MCF 10A (cell line): ENCODE measurements around the gene SLC25A1. TPM values are rescaled to one million over a fixed set of nuclear protein-coding genes. Genes with fewer than 3 reads are reported as not detected.

Experiments used
- BruUV-seq: library from RNA; stranded (reverse); fragments of 400-500 nt; replicated peaks from 2 replicates; lab custom pipeline; 2021; lab: Mats Ljungman, UMichigan
- CTCF ChIA-PET: fragments of 300-600 bp; sonication (Branson Sonifier 250); formaldehyde crosslinking; extraction: SDS; loops from one replicate; lab custom pipeline; 2021; ENCODE audit warnings: antibody characterized with exemption, inconsistent platforms; lab: Yijun Ruan, JAX
- POLR2A ChIA-PET: fragments of 300-600, 350-650 bp; sonication (Branson Sonifier 250); formaldehyde crosslinking; extraction: SDS; loops from one replicate; lab custom pipeline; 2020; ENCODE audit warnings: antibody characterized with exemption, inconsistent platforms; lab: Yijun Ruan, JAX
- DNase-seq: peaks from one replicate; pipeline ENCODE4 v3.0.0-alpha.2; 2018; ENCODE audit not compliant: unreplicated experiment
- H3K27ac Mint-ChIP-seq: one replicate; pipeline ENCODE4 v1.8.0; 2022; ENCODE audit warnings: mild to moderate bottlenecking, low read depth, mixed read lengths; ENCODE audit not compliant: unreplicated experiment
- H3K27me3 Mint-ChIP-seq: one replicate; pipeline ENCODE4 v1.8.0; 2022; ENCODE audit warnings: mixed read lengths; ENCODE audit not compliant: insufficient read depth, unreplicated experiment
- H3K36me3 Mint-ChIP-seq: one replicate; pipeline ENCODE4 v1.8.0; 2022; ENCODE audit warnings: mild to moderate bottlenecking, moderate library complexity, mixed read lengths; ENCODE audit not compliant: insufficient read depth, unreplicated experiment
- H3K4me1 Mint-ChIP-seq: one replicate; pipeline ENCODE4 v1.8.0; 2022; ENCODE audit warnings: mixed read lengths; ENCODE audit not compliant: insufficient read depth, unreplicated experiment
- H3K4me3 Mint-ChIP-seq: one replicate; pipeline ENCODE4 v1.8.0; 2022; ENCODE audit warnings: mild to moderate bottlenecking, moderate library complexity, mixed read lengths; ENCODE audit not compliant: unreplicated experiment
- H3K9me3 Mint-ChIP-seq: one replicate; pipeline ENCODE4 v1.8.0; 2022; ENCODE audit warnings: mixed read lengths; ENCODE audit not compliant: unreplicated experiment
- CTCF ChIP-seq: fragments of 200-600 bp; IDR thresholded peaks from one replicate; pipeline ENCODE4 v1.8.0; 2022; ENCODE audit warnings: antibody characterized with exemption, mild to moderate bottlenecking; ENCODE audit not compliant: unreplicated experiment
- intact Hi-C: fragments of 100-400 bp; cut with micrococcal nuclease; formaldehyde crosslinking; loops from 2 replicates; pipeline ENCODE4 v1.14.1; 2022
- total RNA-seq: library from RNA; stranded (reverse); gene quantifications from 2 replicates; pipeline ENCODE4 v1.2.3, GENCODE V29; 2022

Gene SLC25A1
- total RNA-seq, 1 experiment from 2014 or later: 53.9 TPM

- Mint-ChIP-seq H3K27me3 (no peaks in the 10 kb centered on the region), H3K36me3 (peaks cover 29% of the 10 kb centered on the region), H3K9me3 (no peaks in the 10 kb centered on the region), H3K27ac (no peak overlapping the region), H3K4me3 (no peak overlapping the region), H3K4me1 (no peaks in the 10 kb centered on the region)
- CTCF ChIA-PET: no interaction called here
- no peak for DNase-seq
- POLR2A ChIA-PET: no interaction called here
- BruUV-seq: no TSS peak
- intact Hi-C loops: no loop called here
- no peak for TF ChIP-seq CTCF
Observed at GRCh38 chr22:19223110-19223509, 44.6 kb upstream of the SLC25A1 start.

GRCh38 chr22:19222242-19223005 lies 43.9 kb upstream of the SLC25A1 start:
- no peaks in the 10 kb centered on the region for H3K9me3 Mint-ChIP-seq
- ChIA-PET POLR2A (no interaction called here), CTCF (no interaction called here)
- TF ChIP-seq CTCF: no peak
- H3K4me1 Mint-ChIP-seq: no peaks in the 10 kb centered on the region
- no peak overlapping the region for H3K4me3 Mint-ChIP-seq
- BruUV-seq: no TSS peak
- H3K27ac Mint-ChIP-seq: no peak overlapping the region
- intact Hi-C loops: no loop called here
- peaks cover 22% of the 10 kb centered on the region for H3K36me3 Mint-ChIP-seq
- no peak for DNase-seq
- no peaks in the 10 kb centered on the region for H3K27me3 Mint-ChIP-seq

- Mint-ChIP-seq H3K4me3 (no peak overlapping the region), H3K4me1 (no peaks in the 10 kb centered on the region), H3K27me3 (no peaks in the 10 kb centered on the region), H3K36me3 (peaks cover 17% of the 10 kb centered on the region), H3K27ac (no peak overlapping the region), H3K9me3 (no peaks in the 10 kb centered on the region)
- CTCF ChIA-PET: interaction anchor here (0.5 kb wide), 1 partner anchor 159 kb away, joined by 3 read pairs; no protein-coding TSS in a partner anchor
- intact Hi-C loops: no loop called here
- POLR2A ChIA-PET: no interaction called here
- no TSS peak for BruUV-seq
- no peak for TF ChIP-seq CTCF
- DNase-seq: no peak
Observed at GRCh38 chr22:19220867-19221266, 42.3 kb upstream of the SLC25A1 start.

GRCh38 chr22:19218541-19219233 lies 40.2 kb upstream of the SLC25A1 start:
- H3K9me3 Mint-ChIP-seq: no peaks in the 10 kb centered on the region
- no peaks in the 10 kb centered on the region for H3K4me1 Mint-ChIP-seq
- H3K36me3 Mint-ChIP-seq: peaks cover 6% of the 10 kb centered on the region
- no peak overlapping the region for H3K27ac Mint-ChIP-seq
- H3K4me3 Mint-ChIP-seq: no peak overlapping the region
- CTCF ChIA-PET: interaction anchor here (1.1 kb wide), 1 partner anchor 34 kb away, joined by 3 read pairs; no protein-coding TSS in a partner anchor
- TF ChIP-seq CTCF: no peak
- no TSS peak for BruUV-seq
- intact Hi-C loops: no loop called here
- POLR2A ChIA-PET: no interaction called here
- H3K27me3 Mint-ChIP-seq: no peaks in the 10 kb centered on the region
- no peak for DNase-seq
